DMS153 treated with DMSO at 0.1 percent for 48 hours (cell line): ENCODE measurements around the gene TSPOAP1.

Source experiments
- DNase-seq: peaks from one replicate; lab custom pipeline; 2025; ENCODE audit not compliant: unreplicated experiment; lab: John Stamatoyannopoulos, UW

Gene TSPOAP1

GRCh38 chr17:58329810-58330537, 1.4 kb upstream of the TSPOAP1 start:
- no peak for DNase-seq

GRCh38 chr17:58329035-58329809, 627 bp upstream of the TSPOAP1 start:
- no peak for DNase-seq

GRCh38 chr17:58327363-58328194, 1.0 kb downstream of the TSPOAP1 start:
- DNase-seq, result no peak

- DNase-seq, result no peak
These were observed 1.8 kb downstream of the TSPOAP1 start for GRCh38 chr17:58326609-58327362.

- no peak for DNase-seq
These were observed 2.6 kb downstream of the TSPOAP1 start for GRCh38 chr17:58325976-58326468.

- no peak for DNase-seq
These were observed 3.3 kb downstream of the TSPOAP1 start for GRCh38 chr17:58325289-58325726.

GRCh38 chr17:58324409-58325288, 3.9 kb downstream of the TSPOAP1 start:
- no peak for DNase-seq

- DNase-seq, result no peak
These were observed 4.6 kb downstream of the TSPOAP1 start for GRCh38 chr17:58324056-58324408.

- DNase-seq, result no peak
These were observed 5.1 kb downstream of the TSPOAP1 start for GRCh38 chr17:58323366-58324055.

GRCh38 chr17:58322581-58323185, 5.9 kb downstream of the TSPOAP1 start:
- no peak for DNase-seq

GRCh38 chr17:58321571-58322525, 6.7 kb downstream of the TSPOAP1 start:
- no peak for DNase-seq

GRCh38 chr17:58320570-58321323, 7.8 kb downstream of the TSPOAP1 start:
- DNase-seq, result no peak

- DNase-seq, result no peak
These were observed 8.4 kb downstream of the TSPOAP1 start for GRCh38 chr17:58320163-58320558.

- DNase-seq, result no peak
These were observed 9.1 kb downstream of the TSPOAP1 start for GRCh38 chr17:58319173-58320162.

- DNase-seq, result no peak
These were observed 9.9 kb downstream of the TSPOAP1 start for GRCh38 chr17:58318627-58319172.
